PC-3 (cell line): ENCODE measurements around the gene APBA2. TPM values are rescaled to one million over a fixed set of nuclear protein-coding genes. Genes with fewer than 3 reads are reported as not detected.

Experiments
- ATAC-seq: fragments of 200-7000 bp; cut with Tn5 transposase; 2 replicates; pipeline ENCODE4 v1.9.1; 2020; ENCODE audit warnings: mild to moderate bottlenecking, moderate library complexity
- BruUV-seq: library from RNA; stranded (reverse); fragments of 400-500 nt; replicated peaks from 2 replicates; lab custom pipeline; 2021; lab: Mats Ljungman, UMichigan
- CTCF ChIA-PET: fragments of 300-600 bp; sonication (Branson Sonifier 250); formaldehyde crosslinking; loops from one replicate; lab custom pipeline; 2022; ENCODE audit warnings: antibody characterized with exemption; lab: Charles Lee
- POLR2A ChIA-PET: fragments of 300-600 bp; sonication (Branson Sonifier 250); formaldehyde crosslinking; loops from one replicate; lab custom pipeline; 2022; ENCODE audit warnings: antibody characterized with exemption; ENCODE audit not compliant: unreplicated experiment; lab: Charles Lee
- DNase-seq: peaks from one replicate; pipeline ENCODE4 v3.0.0-alpha.2; 2015
- H2AFZ ChIP-seq: fragments of 300-600 bp; sonication (generic); 2 replicates; pipeline ENCODE4 v1.6.0; 2016; ENCODE audit warnings: antibody characterized with exemption, low read length
- H3F3A ChIP-seq: fragments of 300-600 bp; sonication (generic); one replicate; pipeline ENCODE4 v1.6.0; 2017; ENCODE audit warnings: antibody characterized with exemption, low read length, control low read depth, mild to moderate bottlenecking; ENCODE audit not compliant: unreplicated experiment
- H3K27ac ChIP-seq: fragments of 300-600 bp; sonication (generic); 2 replicates; pipeline ENCODE4 v1.5.1; 2016; ENCODE audit warnings: mild to moderate bottlenecking, low read length
- H3K27me3 ChIP-seq: fragments of 300-600 bp; sonication (generic); 2 replicates; pipeline ENCODE4 v1.6.1; 2016; ENCODE audit warnings: low read length, mixed read lengths
- H3K36me3 ChIP-seq: fragments of 300-600 bp; sonication (generic); 2 replicates; pipeline ENCODE4 v1.6.1; 2016; ENCODE audit warnings: low read depth, mixed run types, low read length, mixed read lengths
- H3K4me1 ChIP-seq: fragments of 300-600 bp; sonication (generic); 2 replicates; pipeline ENCODE4 v1.5.1; 2016; ENCODE audit warnings: low read length; ENCODE audit not compliant: insufficient read depth
- H3K4me2 ChIP-seq: fragments of 300-600 bp; sonication (generic); 2 replicates; pipeline ENCODE4 v1.6.0; 2016; ENCODE audit warnings: low read length
- H3K4me3 ChIP-seq: fragments of 300-600 bp; sonication (generic); 2 replicates; pipeline ENCODE4 v1.5.1; 2016; ENCODE audit warnings: mild to moderate bottlenecking, low read length, mixed read lengths
- H3K79me2 ChIP-seq: fragments of 300-600 bp; sonication (generic); 2 replicates; pipeline ENCODE4 v1.6.1; 2017; ENCODE audit warnings: low read length, mixed read lengths
- H3K9ac ChIP-seq: fragments of 300-600 bp; sonication (generic); 2 replicates; pipeline ENCODE4 v1.6.0; 2016; ENCODE audit warnings: mild to moderate bottlenecking, low read length
- H3K9me2 ChIP-seq: fragments of 300-600 bp; sonication (generic); replicated peaks from 2 replicates; pipeline ENCODE4 v1.6.1; 2016; ENCODE audit warnings: mixed run types, low read length, mixed read lengths
- H3K9me3 ChIP-seq: fragments of 300-600 bp; sonication (generic); 2 replicates; pipeline ENCODE4 v1.6.1; 2016; ENCODE audit warnings: low read length, mixed read lengths
- H4K20me1 ChIP-seq: fragments of 300-600 bp; sonication (generic); 2 replicates; pipeline ENCODE4 v1.6.1; 2016; ENCODE audit warnings: low read length, mixed read lengths
- EZH2 ChIP-seq: fragments of 300-600 bp; sonication (generic); IDR thresholded peaks from one replicate; pipeline ENCODE4 v1.6.1; 2017; ENCODE audit warnings: antibody characterized with exemption, mild to moderate bottlenecking, low read length; ENCODE audit not compliant: unreplicated experiment
- EZH2phosphoT487 ChIP-seq: fragments of 300-600 bp; sonication (generic); IDR thresholded peaks from 2 replicates; pipeline ENCODE4 v1.6.1; 2018; ENCODE audit warnings: mild to moderate bottlenecking, antibody characterized with exemption, low read length, borderline replicate concordance
- intact Hi-C: fragments of 100-400 bp; cut with micrococcal nuclease; formaldehyde crosslinking; loops from 2 replicates; pipeline ENCODE4 v1.9.0; 2023
- total RNA-seq: library from RNA; depleted of rRNA; stranded (reverse); fragments of >200 nt; gene quantifications from 2 replicates; pipeline ENCODE4 v1.2.3, GENCODE V29; 2014
- TF ChIP-seq, protein P1 (sequence below): fragments of 300-600 bp; sonication (generic); conservative IDR thresholded peaks from 2 replicates; pipeline ENCODE4 v1.5.1; 2017; ENCODE audit warnings: antibody characterized with exemption, low read depth, mild to moderate bottlenecking, low read length

APBA2 gene
- total RNA-seq, 1 experiment from 2014 or later = 61.7 TPM

DNA sequence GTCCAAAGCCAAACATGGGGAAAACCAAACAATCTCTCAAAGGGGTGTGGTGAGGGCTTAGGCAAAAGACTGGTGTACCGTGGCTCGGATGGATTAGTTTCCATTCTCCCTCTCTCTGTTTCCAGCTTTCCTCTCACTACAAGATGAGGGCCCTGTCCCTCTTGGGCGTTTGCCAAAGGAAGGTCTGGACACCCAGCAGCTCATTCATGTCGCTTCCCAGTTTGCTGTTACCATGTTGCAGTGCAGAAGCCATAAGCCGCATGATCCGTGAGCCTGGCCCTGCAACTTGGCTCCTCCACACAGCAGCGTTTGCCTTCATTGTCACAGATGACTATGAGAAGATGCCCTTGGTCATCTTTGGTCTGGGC is 92.2 kb downstream of the APBA2 start:
- no peak overlapping the region for H3K9ac ChIP-seq
- TF ChIP-seq, protein P1, sequence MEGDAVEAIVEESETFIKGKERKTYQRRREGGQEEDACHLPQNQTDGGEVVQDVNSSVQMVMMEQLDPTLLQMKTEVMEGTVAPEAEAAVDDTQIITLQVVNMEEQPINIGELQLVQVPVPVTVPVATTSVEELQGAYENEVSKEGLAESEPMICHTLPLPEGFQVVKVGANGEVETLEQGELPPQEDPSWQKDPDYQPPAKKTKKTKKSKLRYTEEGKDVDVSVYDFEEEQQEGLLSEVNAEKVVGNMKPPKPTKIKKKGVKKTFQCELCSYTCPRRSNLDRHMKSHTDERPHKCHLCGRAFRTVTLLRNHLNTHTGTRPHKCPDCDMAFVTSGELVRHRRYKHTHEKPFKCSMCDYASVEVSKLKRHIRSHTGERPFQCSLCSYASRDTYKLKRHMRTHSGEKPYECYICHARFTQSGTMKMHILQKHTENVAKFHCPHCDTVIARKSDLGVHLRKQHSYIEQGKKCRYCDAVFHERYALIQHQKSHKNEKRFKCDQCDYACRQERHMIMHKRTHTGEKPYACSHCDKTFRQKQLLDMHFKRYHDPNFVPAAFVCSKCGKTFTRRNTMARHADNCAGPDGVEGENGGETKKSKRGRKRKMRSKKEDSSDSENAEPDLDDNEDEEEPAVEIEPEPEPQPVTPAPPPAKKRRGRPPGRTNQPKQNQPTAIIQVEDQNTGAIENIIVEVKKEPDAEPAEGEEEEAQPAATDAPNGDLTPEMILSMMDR = no peak
- TF ChIP-seq EZH2 (no peak), EZH2phosphoT487 (no peak)
- no peaks in the 10 kb centered on the region for H3K79me2 ChIP-seq
- POLR2A ChIA-PET = no interaction called here
- H4K20me1 ChIP-seq = peaks cover 16% of the 10 kb centered on the region
- H3K27me3 ChIP-seq = no peaks in the 10 kb centered on the region
- H3K4me1 ChIP-seq = peaks cover 14% of the 10 kb centered on the region
- no peaks in the 10 kb centered on the region for H3K36me3 ChIP-seq
- no peaks in the 10 kb centered on the region for H3K9me3 ChIP-seq
- no peaks in the 10 kb centered on the region for H3K9me2 ChIP-seq
- DNase-seq = no peak
- no peak overlapping the region; the same call in 1 of the 2 replicates for H3K4me2 ChIP-seq
- no TSS peak for BruUV-seq
- no peaks in the 10 kb centered on the region for H3F3A ChIP-seq
- no peak for ATAC-seq
- no peak overlapping the region for H3K27ac ChIP-seq
- no peak overlapping the region for H3K4me3 ChIP-seq
- CTCF ChIA-PET = no interaction called here
- intact Hi-C loops = loop anchor here (5.0 kb wide), 1 partner anchor 191 kb away; no protein-coding TSS in a partner anchor
- no peak overlapping the region for H2AFZ ChIP-seq

DNA sequence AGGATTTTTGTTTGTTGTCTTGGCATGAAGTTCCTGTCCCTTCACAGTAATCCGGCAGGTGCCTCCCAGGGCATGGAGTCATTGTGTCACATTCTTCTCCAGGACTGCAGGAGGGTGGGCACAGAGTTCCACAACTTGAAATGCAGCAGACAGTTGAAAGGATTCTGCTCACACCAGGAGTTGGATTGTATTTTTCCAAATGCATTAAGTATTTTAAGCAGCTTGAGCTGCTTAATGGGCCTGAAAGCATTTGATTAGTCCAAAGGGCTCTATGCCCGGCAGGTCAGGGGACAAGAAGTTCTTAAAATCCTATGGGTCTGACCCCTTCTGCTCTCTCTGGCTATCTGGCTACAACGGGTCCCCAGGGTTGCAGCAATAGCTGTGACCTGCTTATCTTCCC is 92.9 kb downstream of the APBA2 start:
- Histone ChIP-seq H3K4me3 (no peak overlapping the region), H3K9ac (no peak overlapping the region), H3K9me2 (no peaks in the 10 kb centered on the region), H3K36me3 (no peaks in the 10 kb centered on the region), H3F3A (no peaks in the 10 kb centered on the region), H3K4me1 (peaks cover 14% of the 10 kb centered on the region), H3K79me2 (no peaks in the 10 kb centered on the region), H4K20me1 (peaks cover 16% of the 10 kb centered on the region), H3K4me2 (no peak overlapping the region), H3K27me3 (no peaks in the 10 kb centered on the region), H3K9me3 (no peaks in the 10 kb centered on the region), H2AFZ (no peak overlapping the region), H3K27ac (no peak overlapping the region)
- POLR2A ChIA-PET = no interaction called here
- BruUV-seq = no TSS peak
- CTCF ChIA-PET = no interaction called here
- intact Hi-C loops = loop anchor here (5.0 kb wide), 1 partner anchor 191 kb away; no protein-coding TSS in a partner anchor
- TF ChIP-seq EZH2 = no peak
- TF ChIP-seq, protein P1 = no peak
- TF ChIP-seq EZH2phosphoT487 = no peak
- DNase-seq (no peak), ATAC-seq (no peak)

DNA sequence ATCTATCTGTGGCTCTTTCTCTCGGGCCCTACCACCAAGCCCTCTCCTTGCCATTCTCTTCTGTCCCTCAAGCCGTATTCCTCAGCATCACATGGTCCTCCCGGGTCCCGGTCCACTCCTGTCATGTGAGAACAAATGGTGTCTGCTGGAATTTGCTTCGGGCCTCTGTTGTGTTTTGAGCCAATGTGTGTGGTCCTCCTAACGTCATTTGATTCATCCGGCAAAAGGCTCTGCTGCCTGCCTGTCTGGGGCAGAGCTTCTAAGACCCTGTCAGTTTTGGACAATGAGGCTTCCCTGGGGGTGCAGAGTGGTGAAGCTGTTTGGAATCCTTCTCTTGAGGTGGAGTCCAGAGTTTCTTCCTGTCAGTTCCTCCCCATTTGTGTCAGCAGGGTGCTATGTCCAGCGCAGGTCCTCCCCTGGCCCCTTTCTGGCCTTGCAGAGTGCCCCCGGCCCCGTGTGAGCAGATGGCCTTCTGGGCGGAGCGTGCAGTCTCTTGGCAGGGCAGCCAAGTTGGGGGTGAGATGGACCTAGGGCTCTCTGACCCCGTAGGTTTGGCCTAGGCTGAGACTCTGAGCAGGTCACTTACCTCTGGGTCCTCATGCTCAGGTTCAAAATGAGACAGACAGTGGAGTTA is 93.6 kb downstream of the APBA2 start:
- no peaks in the 10 kb centered on the region for H3K36me3 ChIP-seq
- TF ChIP-seq EZH2phosphoT487 = no peak
- TF ChIP-seq, protein P1 = no peak
- H3K9me2 ChIP-seq = no peaks in the 10 kb centered on the region
- peaks cover 16% of the 10 kb centered on the region for H4K20me1 ChIP-seq
- ChIA-PET POLR2A (no interaction called here), CTCF (no interaction called here)
- BruUV-seq = no TSS peak
- no peak overlapping the region for H2AFZ ChIP-seq
- H3K27me3 ChIP-seq = no peaks in the 10 kb centered on the region
- H3F3A ChIP-seq = no peaks in the 10 kb centered on the region
- peaks cover 14% of the 10 kb centered on the region for H3K4me1 ChIP-seq
- no peak overlapping the region for H3K27ac ChIP-seq
- no peaks in the 10 kb centered on the region for H3K9me3 ChIP-seq
- no peak overlapping the region for H3K4me2 ChIP-seq
- intact Hi-C loops = loop anchor here (5.0 kb wide), 1 partner anchor 192 kb away; no protein-coding TSS in a partner anchor
- no peaks in the 10 kb centered on the region for H3K79me2 ChIP-seq
- H3K9ac ChIP-seq = no peak overlapping the region
- ATAC-seq (no peak), DNase-seq (no peak)
- no peak overlapping the region for H3K4me3 ChIP-seq
